ENCODE data around the gene BSG.
"Not testable (repeated sequence)": the region's sequence is repeated elsewhere in the genome, so short reads cannot be mapped to it uniquely, and the experiment has no call there.

The BSG gene

DNA sequence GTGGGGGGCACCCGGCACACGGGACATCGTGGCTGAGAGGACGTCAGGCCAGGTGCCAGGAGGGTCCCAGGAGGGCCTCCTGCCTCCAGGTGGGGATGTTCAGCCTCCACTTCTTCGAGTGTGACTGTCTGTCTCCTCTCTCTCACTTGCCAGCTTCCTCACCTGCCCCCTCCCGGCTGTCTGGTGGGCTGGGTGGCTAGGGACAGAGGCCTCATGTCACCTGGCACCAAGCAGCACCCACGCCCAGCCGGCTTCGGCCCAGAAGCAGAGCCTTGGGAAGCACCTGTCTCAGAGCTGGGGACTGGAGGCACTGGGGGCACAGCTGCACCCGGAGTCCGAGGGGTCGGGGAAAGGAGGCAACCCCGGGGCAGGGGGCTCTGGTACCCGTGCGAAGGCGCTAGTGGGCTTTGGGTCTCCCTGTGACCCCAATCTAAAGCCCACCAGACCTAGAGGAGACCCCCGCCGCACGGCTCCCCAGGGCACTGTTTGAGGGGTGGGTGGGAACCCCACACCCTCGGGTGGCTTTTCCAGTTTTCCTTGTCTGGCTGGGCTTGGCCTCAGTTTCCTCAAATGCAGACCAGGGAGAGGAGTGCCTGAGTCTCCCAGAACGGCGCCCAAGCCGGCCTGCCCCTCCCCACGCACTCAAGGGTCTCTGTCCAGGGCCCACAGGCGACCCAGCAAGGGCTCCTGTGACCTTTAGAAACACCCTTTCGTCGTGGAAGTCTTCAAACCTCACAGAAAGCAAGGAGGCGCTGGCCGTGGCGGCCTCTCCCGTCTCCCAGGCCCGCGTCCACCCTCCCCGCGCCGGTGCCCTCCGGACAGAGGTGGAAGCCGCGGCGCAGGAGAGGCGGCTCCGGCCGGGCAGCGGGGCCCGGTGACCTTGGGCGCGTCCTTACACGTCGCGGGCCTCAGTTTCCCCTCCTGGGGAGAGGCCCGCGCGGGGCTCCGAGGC is 16.6 kb downstream of the BSG start:
- no peak for DNase-seq

DNA sequence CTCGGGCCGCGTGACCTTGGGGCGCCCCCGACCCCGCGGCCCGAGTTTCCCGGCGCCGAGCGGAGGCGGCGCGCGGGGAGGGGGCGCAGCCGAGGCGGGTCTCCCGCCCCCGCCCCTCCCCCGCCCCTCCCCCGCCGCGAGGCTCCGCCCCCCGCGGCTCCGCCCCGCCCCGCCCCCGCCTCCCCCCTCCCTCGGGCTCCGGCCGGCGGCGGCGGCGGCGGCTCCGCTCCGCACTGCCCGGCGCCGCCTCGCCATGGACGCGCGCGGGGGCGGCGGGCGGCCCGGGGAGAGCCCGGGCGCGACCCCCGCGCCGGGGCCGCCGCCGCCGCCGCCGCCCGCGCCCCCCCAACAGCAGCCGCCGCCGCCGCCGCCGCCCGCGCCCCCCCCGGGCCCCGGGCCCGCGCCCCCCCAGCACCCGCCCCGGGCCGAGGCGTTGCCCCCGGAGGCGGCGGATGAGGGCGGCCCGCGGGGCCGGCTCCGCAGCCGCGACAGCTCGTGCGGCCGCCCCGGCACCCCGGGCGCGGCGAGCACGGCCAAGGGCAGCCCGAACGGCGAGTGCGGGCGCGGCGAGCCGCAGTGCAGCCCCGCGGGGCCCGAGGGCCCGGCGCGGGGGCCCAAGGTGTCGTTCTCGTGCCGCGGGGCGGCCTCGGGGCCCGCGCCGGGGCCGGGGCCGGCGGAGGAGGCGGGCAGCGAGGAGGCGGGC is 17.4 kb downstream of the BSG start, which contains the start of gene HCN2:
Gene HCN2, plus strand, starts transcription at position 189 of the 703 bp plus-strand sequence. Its CDS starts 65 bp downstream, at position 254.
- no peak for DNase-seq

DNA sequence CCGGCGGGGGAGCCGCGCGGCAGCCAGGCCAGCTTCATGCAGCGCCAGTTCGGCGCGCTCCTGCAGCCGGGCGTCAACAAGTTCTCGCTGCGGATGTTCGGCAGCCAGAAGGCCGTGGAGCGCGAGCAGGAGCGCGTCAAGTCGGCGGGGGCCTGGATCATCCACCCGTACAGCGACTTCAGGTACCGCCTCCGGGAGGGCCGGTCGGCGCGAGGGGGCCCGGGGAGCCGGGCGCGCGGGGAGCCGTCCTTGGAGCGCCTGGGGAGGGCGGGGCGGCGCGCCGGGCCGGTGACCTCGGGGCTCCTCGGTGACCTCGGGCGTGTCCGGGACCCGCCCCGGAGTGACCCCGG is 18.0 kb downstream of the BSG start:
- DNase-seq: no peak

DNA sequence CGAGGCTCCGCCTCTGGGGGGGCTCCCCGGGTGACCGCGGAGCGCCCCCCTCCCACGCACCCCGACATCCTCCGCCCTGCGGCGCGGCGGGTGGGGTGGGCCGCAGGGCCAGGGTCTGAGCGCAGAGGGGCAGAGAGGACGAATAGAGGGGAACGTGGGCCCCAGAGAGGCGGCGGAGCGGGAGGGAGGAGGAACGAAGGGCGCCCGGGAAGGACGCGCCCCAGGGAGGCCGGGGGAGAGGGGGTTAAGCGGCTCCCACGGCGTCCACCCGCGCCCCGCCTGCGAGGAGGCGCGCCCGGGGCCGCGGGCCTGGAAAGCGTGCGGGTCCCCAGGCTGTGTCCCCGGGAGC is 18.3 kb downstream of the BSG start:
- no peak for DNase-seq

DNA sequence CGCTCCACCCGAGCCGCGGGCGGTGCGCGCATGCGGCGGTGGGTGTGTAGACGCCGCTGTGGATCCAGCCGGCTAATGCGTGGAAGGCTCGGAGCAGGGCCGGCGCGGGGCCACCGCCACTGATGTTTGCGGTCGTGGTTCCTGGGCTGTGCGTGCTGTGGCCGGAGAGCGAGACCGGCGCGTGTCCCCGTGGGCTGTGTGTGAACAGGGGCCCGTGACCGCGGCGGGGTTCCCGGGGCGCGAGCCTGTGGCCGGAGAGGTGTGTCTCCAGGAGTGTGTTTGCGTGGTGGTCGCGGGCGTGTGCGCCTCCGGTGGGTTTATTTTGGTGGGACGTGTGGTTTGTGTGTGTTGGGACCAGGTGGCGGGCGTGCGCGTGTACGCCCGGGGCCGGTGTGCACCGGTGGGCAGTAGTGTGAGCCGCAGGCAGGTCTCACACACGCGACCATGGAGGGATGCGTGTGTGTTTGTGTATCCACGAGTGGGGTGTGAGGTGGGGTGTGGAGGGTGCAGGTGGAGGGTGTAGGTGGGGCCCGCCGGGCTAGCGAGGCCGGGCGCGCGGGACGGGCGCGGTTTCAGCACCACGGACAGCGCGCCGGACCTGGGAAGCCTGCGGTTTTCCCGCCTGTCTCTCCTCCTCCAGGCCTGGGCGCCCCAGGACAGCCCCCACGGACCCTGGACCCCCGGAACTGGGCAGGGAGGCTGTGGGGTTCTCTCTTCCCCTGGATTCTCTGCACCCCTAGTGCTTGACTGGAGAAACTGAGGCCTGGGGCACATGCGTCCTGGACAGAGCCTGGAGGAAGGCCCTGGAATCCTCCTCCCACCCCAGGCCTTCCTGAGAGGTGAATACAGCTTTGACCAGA is 18.9 kb downstream of the BSG start:
- no peak for DNase-seq

DNA sequence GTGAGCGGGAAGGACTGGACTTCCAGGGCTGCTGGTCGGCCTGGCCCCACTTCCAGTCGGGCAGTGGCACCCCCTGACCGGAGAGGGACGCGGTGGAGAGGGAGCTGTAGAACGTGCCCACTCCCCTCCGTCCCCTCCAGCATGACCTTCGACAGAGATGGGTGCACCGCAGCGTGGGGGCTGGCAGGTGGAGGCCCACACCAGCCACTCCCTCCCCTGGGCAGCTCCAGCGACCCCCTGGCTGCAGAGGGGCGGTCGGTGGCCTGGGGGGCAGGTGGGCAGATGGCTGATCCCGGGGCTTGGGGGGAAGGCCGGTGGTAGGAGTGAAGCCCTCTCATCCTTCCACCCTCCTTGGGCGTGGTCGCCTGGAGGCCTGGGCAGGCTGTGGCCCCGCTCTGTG is 19.7 kb downstream of the BSG start:
- no peak for DNase-seq

DNA sequence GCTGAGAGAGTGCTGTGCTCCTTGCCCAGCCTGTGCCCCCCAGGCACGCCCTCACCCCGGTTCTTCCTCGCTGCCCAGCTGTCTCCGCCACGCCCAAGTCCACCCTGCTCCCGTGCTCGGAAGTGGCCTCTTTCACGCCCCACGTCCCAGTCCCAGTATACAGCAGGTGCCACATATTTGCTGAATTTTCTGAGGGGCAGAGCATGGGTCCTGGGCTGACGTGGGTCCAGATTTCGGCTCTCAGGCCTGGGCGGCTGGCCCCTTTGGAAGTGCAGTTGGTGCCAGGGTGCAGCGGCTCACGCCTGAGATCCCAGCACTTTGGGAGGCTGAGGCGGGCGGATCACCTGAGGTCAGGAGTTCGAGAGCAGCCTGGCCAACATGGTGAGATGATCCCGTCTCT is 20.7 kb downstream of the BSG start:
- DNase-seq: no peak

DNA sequence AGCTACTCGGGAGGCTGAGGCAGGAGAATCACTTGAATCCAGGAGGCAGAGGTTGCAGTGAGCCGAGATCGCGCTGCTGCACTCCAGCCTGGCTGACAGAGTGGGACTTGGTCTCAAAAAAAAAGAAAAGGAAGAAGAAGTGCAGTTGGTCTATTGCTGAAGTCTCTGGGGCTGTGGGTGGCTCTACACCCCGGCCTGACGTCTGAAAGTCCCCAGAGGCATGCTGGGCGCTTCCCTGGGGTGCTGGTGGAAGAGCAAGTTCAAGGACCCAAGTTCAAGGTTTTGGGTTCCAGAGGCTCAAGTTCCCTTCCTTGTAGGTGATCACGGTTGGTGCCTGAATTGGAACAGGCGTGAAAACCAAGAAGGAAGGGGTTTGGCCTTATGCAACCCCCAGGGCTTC is 21.1 kb downstream of the BSG start:
- no peak for DNase-seq

DNA sequence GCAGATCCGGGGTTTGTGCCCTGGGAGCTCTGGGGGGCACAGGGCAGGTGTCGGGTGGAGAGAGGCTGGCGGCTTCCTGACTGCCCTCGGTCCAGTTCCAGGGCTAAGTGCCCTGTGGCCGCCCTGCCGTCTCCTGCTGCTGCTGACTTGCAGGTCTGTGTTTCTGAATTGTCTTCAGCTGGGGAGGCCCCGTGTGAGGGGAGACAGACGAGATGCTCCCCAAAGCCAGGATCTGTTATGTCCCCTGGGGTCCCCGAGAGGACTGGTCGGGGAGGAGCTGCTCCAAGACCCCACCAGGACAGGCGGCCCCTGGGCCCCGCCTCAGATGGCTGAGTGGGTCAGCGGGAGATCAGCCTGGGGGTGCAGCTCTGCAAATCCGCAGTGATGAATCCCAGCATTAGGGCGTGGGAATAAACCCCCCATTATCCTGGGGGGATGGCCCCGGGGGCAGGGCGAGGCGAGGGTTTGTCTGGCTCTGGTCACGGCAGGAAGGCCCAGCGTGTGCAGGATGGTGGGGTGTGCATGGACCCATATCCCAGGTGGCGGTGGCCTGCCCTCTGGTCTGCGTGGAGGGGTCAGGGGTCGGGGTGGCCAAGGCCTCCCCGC is 22.0 kb downstream of the BSG start:
- no peak for DNase-seq

DNA sequence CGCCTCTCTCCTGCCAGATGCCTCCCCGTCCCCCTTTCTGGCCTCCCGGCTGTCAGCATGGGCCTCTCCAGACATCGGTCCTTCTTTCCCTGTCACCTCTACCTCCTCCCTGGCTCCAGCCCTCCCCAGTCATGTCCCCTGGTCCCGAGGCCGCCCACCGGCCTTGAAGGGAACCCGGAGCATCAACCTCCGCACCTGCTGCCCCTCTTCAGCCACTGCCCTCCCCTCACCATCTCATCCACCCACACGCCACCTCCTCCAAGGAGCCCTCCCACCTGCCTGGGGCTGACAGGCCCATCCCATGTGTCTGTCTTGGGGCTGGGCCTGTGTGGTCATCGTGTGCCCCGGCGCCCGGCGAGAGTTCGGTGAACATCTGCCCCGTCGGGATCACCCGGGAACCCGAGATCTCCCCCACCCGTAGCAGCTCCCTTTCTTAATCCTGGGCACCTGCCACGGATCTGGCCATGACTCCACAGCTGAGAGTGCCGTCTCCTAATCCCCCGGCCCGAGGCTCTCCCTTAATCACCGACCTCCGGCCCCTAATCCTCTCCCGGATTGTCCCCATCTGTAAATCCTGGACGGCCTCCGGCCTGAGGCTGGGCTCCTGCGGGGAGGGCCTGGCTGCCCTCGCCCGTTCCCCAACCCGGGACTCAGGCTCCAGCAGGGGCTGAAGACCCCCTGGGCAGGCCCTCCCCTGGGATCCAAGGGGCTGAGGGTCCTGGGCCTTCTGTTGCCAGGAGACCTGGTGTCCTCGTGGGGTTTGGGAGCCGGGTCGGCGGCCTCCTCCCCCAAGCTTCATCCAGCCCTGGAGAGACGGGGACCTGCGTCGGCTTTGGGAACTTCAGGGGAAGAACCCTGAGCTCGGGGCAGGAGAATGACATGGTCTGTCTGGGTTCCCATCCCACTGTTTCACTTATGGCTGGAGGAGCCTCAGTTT is 23.2 kb downstream of the BSG start:
- no peak for DNase-seq

DNA sequence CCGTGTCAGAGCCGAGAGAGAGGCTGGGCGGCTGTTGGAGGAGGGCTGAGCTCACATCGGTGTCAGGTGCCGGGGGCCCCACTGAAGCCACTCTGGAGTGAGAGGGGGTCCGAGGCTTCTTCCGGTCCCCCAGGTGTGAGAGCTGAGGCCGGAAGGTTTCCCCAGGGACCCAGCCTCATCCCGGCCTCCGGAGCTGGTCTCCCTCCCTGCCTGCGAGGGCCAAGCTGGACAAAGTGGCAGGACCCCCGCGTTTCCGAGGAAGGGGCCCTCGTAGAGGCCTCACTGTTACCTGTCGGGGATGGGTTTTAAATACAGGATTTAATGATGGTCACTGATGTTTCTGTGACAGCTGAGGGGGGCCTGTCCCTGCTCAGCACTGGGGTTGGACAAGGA is 23.9 kb downstream of the BSG start:
- no peak for DNase-seq

DNA sequence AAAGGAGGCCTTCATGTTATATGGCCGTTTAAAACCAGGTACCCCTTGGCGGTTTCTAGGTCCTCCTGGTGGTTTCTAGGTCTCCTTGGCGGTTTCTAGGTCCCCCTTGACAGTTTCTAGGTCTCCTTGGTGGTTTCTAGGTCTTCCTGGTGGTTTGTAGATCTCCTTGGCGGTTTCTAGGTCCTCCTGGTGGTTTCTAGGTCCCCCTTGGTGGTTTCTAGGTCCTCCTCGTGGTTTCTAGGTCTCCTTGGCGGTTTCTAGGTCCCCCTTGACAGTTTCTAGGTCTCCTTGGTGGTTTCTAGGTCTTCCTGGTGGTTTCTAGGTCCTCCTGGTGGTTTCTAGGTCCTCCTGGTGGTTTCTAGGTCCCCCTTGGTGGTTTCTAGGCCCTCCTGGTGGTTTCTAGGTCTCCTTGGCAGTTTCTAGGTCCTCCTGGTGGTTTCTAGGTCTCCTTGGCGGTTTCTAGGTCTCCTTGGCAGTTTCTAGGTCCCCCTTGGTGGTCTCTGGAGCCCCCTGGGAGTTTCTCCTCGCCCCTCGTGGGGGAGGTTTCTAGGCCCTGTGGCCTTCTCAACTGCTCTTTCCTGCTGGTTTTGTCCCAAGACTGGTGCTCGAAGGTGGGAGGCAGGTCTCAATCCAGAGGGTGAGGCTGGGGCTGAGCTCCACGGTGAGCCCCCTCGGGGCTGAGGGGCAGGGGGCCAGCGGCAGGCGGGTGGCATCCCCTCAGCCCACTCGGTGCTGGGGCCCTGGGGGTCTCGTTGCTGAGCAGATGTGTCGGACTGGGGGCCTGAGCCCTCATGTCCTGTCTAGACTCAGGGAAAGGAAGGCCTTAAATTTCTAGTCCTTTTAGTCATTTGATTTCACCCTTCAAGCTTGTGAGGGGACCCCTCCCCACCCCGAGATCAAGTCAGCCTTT is 25.3 kb downstream of the BSG start:
- DNase-seq: no peak

DNA sequence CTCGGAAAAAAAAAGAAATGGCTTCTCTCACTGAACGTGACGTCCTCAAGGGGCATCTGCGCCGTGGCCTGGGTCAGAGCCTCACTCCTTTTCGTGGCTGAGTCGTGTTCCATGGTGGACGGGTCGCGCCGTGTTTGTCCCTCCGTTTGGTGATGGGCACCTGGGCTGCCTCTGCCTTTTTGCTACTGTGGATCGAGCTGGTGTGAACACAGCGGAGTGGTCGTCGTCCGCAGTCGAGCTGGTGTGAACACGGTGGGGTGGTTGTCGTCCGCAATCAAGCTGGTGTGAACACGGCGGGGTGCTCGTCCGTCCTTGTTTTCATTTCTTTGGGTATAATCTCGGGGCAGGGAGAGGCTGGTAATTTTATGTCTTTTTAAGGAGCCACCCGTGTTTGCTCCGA is 28.9 kb downstream of the BSG start:
- no peak for DNase-seq

DNA sequence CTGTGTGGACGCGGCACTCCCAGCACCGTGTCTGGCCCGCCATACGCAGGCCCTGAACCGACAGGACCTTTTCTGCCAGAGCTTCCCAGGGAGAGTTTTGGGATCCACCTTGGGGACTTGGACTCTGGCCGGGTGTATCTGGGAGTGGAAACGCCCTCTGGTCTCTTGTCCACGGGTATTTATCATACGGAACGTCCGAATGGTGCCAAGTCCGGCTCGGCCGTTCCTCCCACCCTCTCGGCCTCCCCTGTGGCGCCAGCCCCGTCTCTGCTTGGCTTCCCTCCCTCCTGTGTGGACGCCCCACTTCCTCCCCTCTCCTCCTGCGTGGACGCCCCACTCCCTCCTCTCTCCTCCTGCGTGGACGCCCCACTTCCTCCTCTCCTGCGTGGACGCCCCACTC is 29.4 kb downstream of the BSG start:
- no peak for DNase-seq

DNA sequence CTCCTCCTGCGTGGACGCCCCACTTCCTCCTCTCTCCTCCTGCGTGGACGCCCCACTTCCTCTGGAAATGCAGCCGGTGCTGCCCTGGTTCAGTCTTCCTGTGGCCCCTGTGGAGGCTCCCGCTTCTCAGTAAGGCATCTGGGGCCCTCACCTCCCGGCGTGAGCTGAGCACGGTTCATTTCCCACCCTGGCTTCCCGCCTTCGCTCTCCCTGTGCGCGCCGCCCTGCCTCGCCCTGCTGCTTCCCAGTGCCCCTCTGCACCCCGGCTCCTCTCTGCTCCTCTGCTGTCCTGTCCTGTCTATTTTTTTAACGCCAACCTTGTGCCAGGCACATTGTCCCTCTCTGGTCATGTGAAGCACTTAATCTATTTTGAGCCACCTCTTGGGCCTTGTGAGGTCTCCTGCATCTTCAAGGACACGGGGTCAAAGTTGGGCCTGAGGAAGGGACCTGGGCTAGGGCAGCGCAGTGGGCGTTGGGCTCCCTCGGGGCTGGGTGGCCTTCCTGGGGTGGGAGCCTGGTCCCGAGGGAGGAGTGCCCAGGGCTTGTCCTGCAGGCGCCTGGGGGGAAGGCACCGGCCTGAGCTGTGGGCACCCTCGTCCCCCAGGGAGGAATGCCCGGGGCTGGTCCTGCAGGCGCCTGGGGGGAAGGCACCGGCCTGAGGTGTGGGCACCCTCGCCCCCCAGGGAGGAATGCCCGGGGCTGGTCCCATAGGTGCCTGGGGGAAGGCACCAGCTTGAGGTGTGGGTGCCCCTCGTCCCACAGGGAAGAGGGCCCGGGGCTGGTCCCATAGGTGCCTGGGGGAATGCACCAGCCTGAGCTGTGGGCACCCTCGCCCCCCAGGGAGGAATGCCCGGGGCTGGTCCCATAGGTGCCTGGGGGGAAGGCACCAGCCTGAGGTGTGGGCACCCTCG is 30.2 kb downstream of the BSG start:
- DNase-seq: no peak

DNA sequence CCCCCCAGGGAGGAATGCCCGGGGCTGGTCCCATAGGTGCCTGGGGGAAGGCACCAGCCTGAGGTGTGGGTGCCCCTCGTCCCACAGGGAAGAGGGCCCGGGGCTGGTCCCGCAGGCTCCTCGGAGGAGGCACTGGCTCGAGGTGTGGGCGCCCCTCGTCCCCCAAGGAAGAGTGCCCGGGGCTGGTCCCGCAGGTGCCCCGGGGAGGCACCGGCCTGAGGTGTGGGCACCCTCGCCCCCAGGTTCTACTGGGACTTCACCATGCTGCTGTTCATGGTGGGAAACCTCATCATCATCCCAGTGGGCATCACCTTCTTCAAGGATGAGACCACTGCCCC is 30.9 kb downstream of the BSG start:
- DNase-seq: not testable (repeated sequence)

DNA sequence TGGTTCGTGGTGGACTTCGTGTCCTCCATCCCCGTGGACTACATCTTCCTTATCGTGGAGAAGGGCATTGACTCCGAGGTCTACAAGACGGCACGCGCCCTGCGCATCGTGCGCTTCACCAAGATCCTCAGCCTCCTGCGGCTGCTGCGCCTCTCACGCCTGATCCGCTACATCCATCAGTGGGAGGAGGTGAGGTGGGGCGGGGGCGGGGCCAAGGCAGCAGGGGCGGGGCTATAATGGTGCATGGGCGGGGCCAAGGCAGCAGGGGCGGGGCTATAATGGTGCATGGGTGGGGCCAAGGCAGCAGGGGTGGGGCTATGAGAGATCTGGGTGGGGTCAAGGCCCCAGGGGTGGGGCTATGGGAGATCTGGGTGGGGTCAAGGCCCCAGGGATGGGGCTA is 31.4 kb downstream of the BSG start:
- DNase-seq: not testable (repeated sequence)

DNA sequence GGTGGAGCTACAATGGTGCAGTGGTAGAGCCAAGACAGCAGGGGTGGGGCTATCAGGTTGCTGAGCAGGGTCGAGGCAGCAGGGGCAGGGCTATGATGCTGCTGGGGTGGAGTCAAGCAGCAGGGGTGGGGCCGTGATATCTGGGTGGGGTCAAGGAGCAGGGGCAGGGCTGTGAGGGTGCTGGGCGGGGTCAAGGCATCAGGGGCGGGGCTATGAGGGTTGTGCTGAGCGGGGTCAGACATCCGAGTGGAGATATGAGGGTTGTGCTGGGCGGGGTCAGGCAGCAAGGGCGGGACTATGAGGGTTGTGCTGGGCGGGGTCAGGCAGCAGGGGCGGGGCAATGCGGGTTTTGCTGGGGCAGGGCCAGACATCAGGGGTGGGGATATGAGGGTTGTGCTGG is 32.0 kb downstream of the BSG start:
- no peak for DNase-seq

DNA sequence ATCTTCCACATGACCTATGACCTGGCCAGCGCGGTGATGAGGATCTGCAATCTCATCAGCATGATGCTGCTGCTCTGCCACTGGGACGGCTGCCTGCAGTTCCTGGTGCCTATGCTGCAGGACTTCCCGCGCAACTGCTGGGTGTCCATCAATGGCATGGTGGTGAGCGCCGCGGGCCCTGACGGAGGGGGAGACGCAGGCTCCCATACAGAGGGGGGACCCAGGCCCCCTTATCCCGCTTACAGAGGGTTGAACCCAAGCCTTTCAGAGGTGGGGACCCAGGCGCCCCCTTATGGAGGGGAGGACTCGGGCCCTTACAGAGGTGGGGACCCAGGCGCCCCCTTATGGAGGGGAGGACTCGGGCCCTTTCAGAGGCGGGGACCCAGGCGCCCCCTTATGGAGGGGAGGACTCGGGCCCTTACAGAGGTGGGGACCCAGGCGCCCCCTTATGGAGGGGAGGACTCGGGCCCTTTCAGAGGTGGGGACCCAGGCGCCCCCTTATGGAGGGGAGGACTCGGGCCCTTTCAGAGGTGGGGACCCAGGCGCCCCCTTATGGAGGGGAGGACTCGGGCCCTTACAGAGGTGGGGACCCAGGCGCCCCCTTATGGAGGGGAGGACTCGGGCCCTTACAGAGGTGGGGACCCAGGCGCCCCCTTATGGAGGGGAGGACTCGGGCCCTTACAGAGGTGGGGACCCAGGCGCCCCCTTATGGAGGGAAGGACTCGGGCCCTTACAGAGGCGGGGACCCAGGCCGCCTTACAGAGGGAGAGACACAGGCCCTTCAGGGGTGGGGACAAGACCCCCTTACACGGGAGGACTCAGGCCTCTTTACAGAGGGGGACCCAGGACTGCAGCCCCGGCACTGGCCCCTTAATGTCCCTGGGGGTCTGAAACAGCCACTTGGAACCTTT is 32.9 kb downstream of the BSG start:
- not testable (repeated sequence) for DNase-seq

Data from stimulated activated CD4-positive, alpha-beta T cell treated with anti-CD3 and anti-CD28 coated beads, Interleukin-4, amount 100 ng/mL, for 4 hours (primary cell).